Measurements from ENCODE around the gene LSM4. TPM values are rescaled to one million over a fixed set of nuclear protein-coding genes. Genes with fewer than 3 reads are reported as not detected.

LSM4 gene
- total and polyA plus RNA-seq, 10 of the 15 experiments (the other 5 are each of a cell fraction or from before 2014, with no cell fraction given), result 12.6 to 652 (median 217) TPM

DNA sequence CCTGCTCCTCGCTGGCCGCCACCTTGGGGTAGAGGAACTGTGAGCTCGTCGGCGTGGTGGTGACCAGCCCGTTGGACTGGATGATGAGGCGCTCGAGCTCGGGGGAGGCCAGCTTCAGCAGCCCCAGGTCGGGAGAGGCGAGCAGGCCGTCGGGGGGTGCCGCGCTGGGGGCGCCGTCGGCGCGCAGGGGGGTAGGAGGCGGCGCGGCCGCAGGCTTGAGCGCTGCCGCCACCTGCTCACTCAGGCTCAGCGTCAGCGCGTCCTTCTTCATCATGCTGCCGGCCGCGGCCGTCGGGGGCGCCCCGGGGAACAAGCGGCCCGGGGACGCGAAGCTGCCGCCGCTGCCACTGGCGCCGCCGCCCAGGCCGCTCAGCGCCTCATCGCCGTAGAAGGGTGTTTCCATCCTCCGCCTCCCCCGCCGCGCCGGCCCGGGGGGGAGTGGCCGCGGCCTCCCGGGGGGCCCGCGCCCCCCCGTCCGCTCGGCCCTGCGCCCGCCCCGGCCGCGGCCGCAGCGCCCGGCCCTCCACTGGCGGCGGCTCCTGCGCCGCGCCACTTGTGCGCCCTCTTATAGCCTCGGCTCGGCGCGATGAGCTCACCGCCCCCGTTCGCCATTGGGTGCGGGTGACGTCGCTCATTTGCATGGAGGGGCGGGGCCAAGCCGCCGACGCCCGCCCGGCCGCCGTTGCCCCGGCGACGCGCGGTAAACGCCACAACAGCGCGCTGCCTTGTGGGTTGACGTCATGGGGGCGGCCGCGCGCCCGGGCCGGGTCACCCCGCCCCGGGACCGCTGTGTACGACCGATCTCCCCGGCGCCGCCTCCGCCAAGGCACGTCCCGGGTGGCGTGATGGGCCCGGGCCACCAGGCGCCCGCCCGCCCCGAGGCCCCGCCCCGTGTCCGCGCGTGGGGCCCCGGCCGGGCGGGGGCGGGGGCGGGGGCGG is 41.5 kb downstream of the LSM4 start, which contains the start of gene JUND (continued):
- TF ChIP-seq BRCA1 (IDR thresholded peaks at IDR 0.05; ENCODE audit: low read depth, low read length) (no peak), SUPT20H (IDR thresholded peaks at IDR 0.05; ENCODE audit: borderline replicate concordance, control insufficient read depth, low read depth, low read length) (no peak), EED (IDR thresholded peaks at IDR 0.05; ENCODE audit: low read depth) (no peak; the same call in 1 of the 2 replicates), MTA3 (IDR thresholded peaks at IDR 0.05; ENCODE audit: borderline replicate concordance, low read length) (no peak), STAT1 (conservative IDR thresholded peaks at IDR 0.05) (no peak), ZNF384 (IDR thresholded peaks at IDR 0.05; ENCODE audit: borderline replicate concordance, low read depth, low read length) (no peak), POLR2A (IDR thresholded peaks at IDR 0.05; ENCODE audit: low read depth, low read length) (peak; percentile 99), BACH1 (IDR thresholded peaks at IDR 0.05; ENCODE audit: borderline replicate concordance) (peak; percentile 98), ZNF622 (IDR thresholded peaks at IDR 0.05) (no peak), DPF2 (IDR thresholded peaks at IDR 0.05) (peak; percentile 76), RELA (IDR thresholded peaks at IDR 0.05; ENCODE audit: borderline replicate concordance, partially characterized antibody) (peak; percentile 42), POLR2AphosphoS2 (IDR thresholded peaks at IDR 0.05; ENCODE audit: low read depth, low read length) (peak; percentile 98), KDM1A (IDR thresholded peaks at IDR 0.05; ENCODE audit: borderline replicate concordance) (no peak), MYB (IDR thresholded peaks at IDR 0.05; ENCODE audit: borderline replicate concordance, low read depth, low read length) (no peak), CBX5 (IDR thresholded peaks at IDR 0.05; ENCODE audit: low read depth) (no peak), CBX3 (IDR thresholded peaks at IDR 0.05; ENCODE audit: borderline replicate concordance, low read depth) (no peak), ZNF207 (IDR thresholded peaks at IDR 0.05; ENCODE audit: borderline replicate concordance) (peak; percentile 28), IKZF1 (conservative IDR thresholded peaks at IDR 0.05) (peak; percentile 93), SRF (IDR thresholded peaks at IDR 0.05; ENCODE audit: low read depth in 2 of 2, low read length in 2 of 2) (peak in 1 of 2 experiments; percentile 41; a peak in 1 of 4 replicates), BHLHE40 (IDR thresholded peaks at IDR 0.05; ENCODE audit: borderline replicate concordance in 1 of 2, low read depth in 2 of 2, low read length in 1 of 2) (peak in 1 of 2 experiments; percentile 94; a peak in 3 of 4 replicates), FOS (IDR thresholded peaks at IDR 0.05; ENCODE audit: borderline replicate concordance, extremely low read depth, insufficient read length) (no peak), NFIC (IDR thresholded peaks at IDR 0.05; ENCODE audit: low read depth, low read length) (no peak), TCF12 (IDR thresholded peaks at IDR 0.05; ENCODE audit: low read depth, low read length) (peak; percentile 54; the same call in 1 of the 2 replicates)
- TF ChIP-seq, protein P1, sequence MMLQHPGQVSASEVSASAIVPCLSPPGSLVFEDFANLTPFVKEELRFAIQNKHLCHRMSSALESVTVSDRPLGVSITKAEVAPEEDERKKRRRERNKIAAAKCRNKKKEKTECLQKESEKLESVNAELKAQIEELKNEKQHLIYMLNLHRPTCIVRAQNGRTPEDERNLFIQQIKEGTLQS (IDR thresholded peaks at IDR 0.05; ENCODE audit: borderline replicate concordance, extremely low read depth, low read depth, low read length), result no peak
- TF ChIP-seq, protein P2, sequence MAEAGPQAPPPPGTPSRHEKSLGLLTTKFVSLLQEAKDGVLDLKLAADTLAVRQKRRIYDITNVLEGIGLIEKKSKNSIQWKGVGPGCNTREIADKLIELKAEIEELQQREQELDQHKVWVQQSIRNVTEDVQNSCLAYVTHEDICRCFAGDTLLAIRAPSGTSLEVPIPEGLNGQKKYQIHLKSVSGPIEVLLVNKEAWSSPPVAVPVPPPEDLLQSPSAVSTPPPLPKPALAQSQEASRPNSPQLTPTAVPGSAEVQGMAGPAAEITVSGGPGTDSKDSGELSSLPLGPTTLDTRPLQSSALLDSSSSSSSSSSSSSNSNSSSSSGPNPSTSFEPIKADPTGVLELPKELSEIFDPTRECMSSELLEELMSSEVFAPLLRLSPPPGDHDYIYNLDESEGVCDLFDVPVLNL (IDR thresholded peaks at IDR 0.05; ENCODE audit: low read depth, low read length), result 0 out of 2 replicates have a peak, but pooled peaks have one; percentile 27
- TF ChIP-seq, protein P3, sequence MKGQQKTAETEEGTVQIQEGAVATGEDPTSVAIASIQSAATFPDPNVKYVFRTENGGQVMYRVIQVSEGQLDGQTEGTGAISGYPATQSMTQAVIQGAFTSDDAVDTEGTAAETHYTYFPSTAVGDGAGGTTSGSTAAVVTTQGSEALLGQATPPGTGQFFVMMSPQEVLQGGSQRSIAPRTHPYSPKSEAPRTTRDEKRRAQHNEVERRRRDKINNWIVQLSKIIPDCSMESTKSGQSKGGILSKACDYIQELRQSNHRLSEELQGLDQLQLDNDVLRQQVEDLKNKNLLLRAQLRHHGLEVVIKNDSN (IDR thresholded peaks at IDR 0.05; ENCODE audit: borderline replicate concordance, extremely low read length, insufficient read depth, low read depth, low read length), result no peak
- TF ChIP-seq, protein P4, sequence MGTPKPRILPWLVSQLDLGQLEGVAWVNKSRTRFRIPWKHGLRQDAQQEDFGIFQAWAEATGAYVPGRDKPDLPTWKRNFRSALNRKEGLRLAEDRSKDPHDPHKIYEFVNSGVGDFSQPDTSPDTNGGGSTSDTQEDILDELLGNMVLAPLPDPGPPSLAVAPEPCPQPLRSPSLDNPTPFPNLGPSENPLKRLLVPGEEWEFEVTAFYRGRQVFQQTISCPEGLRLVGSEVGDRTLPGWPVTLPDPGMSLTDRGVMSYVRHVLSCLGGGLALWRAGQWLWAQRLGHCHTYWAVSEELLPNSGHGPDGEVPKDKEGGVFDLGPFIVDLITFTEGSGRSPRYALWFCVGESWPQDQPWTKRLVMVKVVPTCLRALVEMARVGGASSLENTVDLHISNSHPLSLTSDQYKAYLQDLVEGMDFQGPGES (IDR thresholded peaks at IDR 0.05), result peak; percentile 72; the same call in 1 of the 2 replicates
